ENCODE data around the gene C1orf232. TPM values are rescaled to one million over a fixed set of nuclear protein-coding genes. Genes with fewer than 3 reads are reported as not detected.

Gene C1orf232
- total and polyA plus RNA-seq, 2 of the 13 experiments (the other 11 are each of a cell fraction or from before 2014, with no cell fraction given) = not detected

- TF ChIP-seq RFXANK (CRISPR knock-in tag; IDR thresholded peaks at IDR 0.05) (peak; percentile 83; the same call in 1 of the 2 replicates), MLX (CRISPR knock-in tag; IDR thresholded peaks at IDR 0.05) (no peak; the same call in 1 of the 2 replicates), SRSF1 (optimal IDR thresholded peaks at IDR 0.05; ENCODE audit: low read depth, low read length) (no peak), ELF3 (CRISPR knock-in tag; IDR thresholded peaks at IDR 0.05) (peak; percentile 73), ZNF563 (CRISPR knock-in tag; IDR thresholded peaks at IDR 0.05) (peak; percentile 81; the same call in 1 of the 2 replicates), GFI1 (CRISPR knock-in tag; IDR thresholded peaks at IDR 0.05; ENCODE audit: borderline replicate concordance) (peak; percentile 65; the same call in 1 of the 2 replicates), ZNF326 (CRISPR knock-in tag; IDR thresholded peaks at IDR 0.05; ENCODE audit: borderline replicate concordance) (no peak), ETS1 (CRISPR knock-in tag; IDR thresholded peaks at IDR 0.05) (no peak), RXRA (CRISPR knock-in tag; IDR thresholded peaks at IDR 0.05) (peak; percentile 83), ZNF468 (CRISPR knock-in tag; IDR thresholded peaks at IDR 0.05) (no peak; the same call in 1 of the 2 replicates), ZFP90 (CRISPR knock-in tag; IDR thresholded peaks at IDR 0.05; ENCODE audit: borderline replicate concordance) (peak; percentile 97), ZFP41 (CRISPR knock-in tag; IDR thresholded peaks at IDR 0.05; ENCODE audit: borderline replicate concordance) (no peak), ZMAT3 (CRISPR knock-in tag; conservative IDR thresholded peaks at IDR 0.05) (no peak), ZNF430 (CRISPR knock-in tag; IDR thresholded peaks at IDR 0.05) (peak; percentile 85), TOPORS (CRISPR knock-in tag; IDR thresholded peaks at IDR 0.05) (peak; percentile 91; the same call in 1 of the 2 replicates), KLF12 (CRISPR knock-in tag; IDR thresholded peaks at IDR 0.05; ENCODE audit: borderline replicate concordance) (peak; percentile 81; the same call in 1 of the 2 replicates), ZNF3 (CRISPR knock-in tag; IDR thresholded peaks at IDR 0.05) (peak; percentile 40; the same call in 1 of the 2 replicates), ZNF678 (CRISPR knock-in tag; IDR thresholded peaks at IDR 0.05) (no peak), FOXO4 (CRISPR knock-in tag; conservative IDR thresholded peaks at IDR 0.05) (no peak), ZNF276 (CRISPR knock-in tag; IDR thresholded peaks at IDR 0.05; ENCODE audit: low read depth) (no peak), ZNF510 (CRISPR knock-in tag; IDR thresholded peaks at IDR 0.05; ENCODE audit: low read depth) (0 out of 2 replicates have a peak, but pooled peaks have one; percentile 53), NFE2 (CRISPR knock-in tag; IDR thresholded peaks at IDR 0.05) (no peak), NAIF1 (CRISPR knock-in tag; IDR thresholded peaks at IDR 0.05; ENCODE audit: borderline replicate concordance) (no peak), POLR2A (IDR thresholded peaks at IDR 0.05; ENCODE audit: insufficient read depth in 1 of 2, low read depth in 2 of 2, low read length in 2 of 2) (peak in 1 of 2 experiments; percentile 80; a peak in 2 of 4 replicates), SMAD3 (CRISPR knock-in tag; IDR thresholded peaks at IDR 0.05) (peak; percentile 43; the same call in 1 of the 2 replicates)
Measured at GRCh38 chr1:26169669-26170471, 1.1 kb upstream of the C1orf232 start, which contains the start of gene ZNF593 (continued).

All from HepG2 (cell line).